Upper lobe of left lung (tissue), 4 donors: Measurements from ENCODE around the gene ITGAX.

Source experiments
- CTCF ChIP-seq, 6 experiments: fragments of 450-650 bp in 4 of 6; fragments of 200-600 bp in 2 of 6; sonication (generic) in 2 of 6; IDR thresholded peaks; one replicate each; pipeline ENCODE4 v1.5.1; 2016 to 2019; ENCODE audit warnings: antibody characterized with exemption in 6 of 6
- POLR2A ChIP-seq, 4 donors: fragments of 450-650 bp; IDR thresholded peaks; one replicate each; pipeline ENCODE4 v1.5.1; 2016 to 2017; ENCODE audit warnings: antibody characterized with exemption in 4 of 4, mild to moderate bottlenecking in 2 of 4
- POLR2AphosphoS5 ChIP-seq, 2 donors: sonication (generic); formaldehyde crosslinking; IDR thresholded peaks; one replicate each; pipeline ENCODE4 v1.5.1; 2017; ENCODE audit warnings: antibody characterized with exemption in 2 of 2

GRCh38 chr16:31423241-31423640, 68.3 kb downstream of the ITGAX start:
- TF ChIP-seq CTCF (IDR thresholded peaks at IDR 0.05) (no peak), POLR2A (IDR thresholded peaks at IDR 0.05) (no peak), POLR2AphosphoS5 (IDR thresholded peaks at IDR 0.05) (no peak)
